Right renal cortex interstitium (tissue), 3 donors: ENCODE data around the gene PHOSPHO1. TPM values are rescaled to one million over a fixed set of nuclear protein-coding genes. Genes with fewer than 3 reads are reported as not detected.
"Not testable (repeated sequence)": the region's sequence is repeated elsewhere in the genome, so short reads cannot be mapped to it uniquely, and the experiment has no call there.

Experiments
- DNase-seq, 3 donors: peaks; one replicate each; pipeline ENCODE4 v3.0.0-alpha.2; 2013; ENCODE audit warnings: low read depth in 3 of 3, low spot score in 2 of 3
- polyA plus RNA-seq, 3 donors: library from polyadenylated mRNA; unstranded; fragments of 120-200 nt; gene quantifications; one replicate each; pipeline ENCODE4 v1.2.1, GENCODE V29; 2013; ENCODE audit not compliant: insufficient read length in 3 of 3

Gene PHOSPHO1
- polyA plus RNA-seq, 3 donors: 1.5 to 1.7 (median 1.7) TPM

GRCh38 chr17:49194297-49194607, 36.3 kb downstream of the PHOSPHO1 start:
- no peak for DNase-seq

GRCh38 chr17:49193513-49194296, 36.9 kb downstream of the PHOSPHO1 start:
- DNase-seq: peak; percentile 67 to 75 (median 74)

- DNase-seq: peak; percentile 80 to 86 (median 82)
These were observed 38.5 kb downstream of the PHOSPHO1 start for GRCh38 chr17:49191917-49192741.

GRCh38 chr17:49191409-49191916, 39.1 kb downstream of the PHOSPHO1 start:
- no peak for DNase-seq

- no peak for DNase-seq
These were observed 39.7 kb downstream of the PHOSPHO1 start for GRCh38 chr17:49190932-49191331.

- no peak for DNase-seq
These were observed 43.3 kb downstream of the PHOSPHO1 start for GRCh38 chr17:49187301-49187700.

- DNase-seq: not testable (repeated sequence)
These were observed 45.2 kb downstream of the PHOSPHO1 start for GRCh38 chr17:49185381-49185780.

- DNase-seq: not testable (repeated sequence)
These were observed 46.1 kb downstream of the PHOSPHO1 start for GRCh38 chr17:49184522-49184921.

GRCh38 chr17:49183801-49184200, 46.8 kb downstream of the PHOSPHO1 start:
- no peak for DNase-seq

- DNase-seq: no peak
These were observed 47.2 kb downstream of the PHOSPHO1 start for GRCh38 chr17:49183341-49183740.

GRCh38 chr17:49180998-49181635, 49.5 kb downstream of the PHOSPHO1 start:
- no peak for DNase-seq

- no peak for DNase-seq
These were observed 50.3 kb downstream of the PHOSPHO1 start for GRCh38 chr17:49180303-49180702.

- not testable (repeated sequence) for DNase-seq
These were observed 54.6 kb downstream of the PHOSPHO1 start for GRCh38 chr17:49175978-49176377.

Other genes with a start within 250 kb of the PHOSPHO1 start
- 10 to 100 TPM; 12.9 to 20.4 (median 18.2) TPM for gene IGF2BP1, start 233.4 kb downstream of the PHOSPHO1 start, polyA plus RNA-seq
- 1 to 10 TPM in 1 of 3 donors, under 1 TPM in 2; 0.50 to 1.9 (median 0.79) TPM for gene B4GALNT2, start 98.0 kb downstream of the PHOSPHO1 start, polyA plus RNA-seq
- gene GNGT2, start 20.2 kb downstream of the PHOSPHO1 start, polyA plus RNA-seq: 1 to 10 TPM; 1.1 to 2.2 (median 1.7) TPM
- gene ABI3, start 20.1 kb downstream of the PHOSPHO1 start, polyA plus RNA-seq: 1 to 10 TPM; 4.2 to 5.8 (median 4.7) TPM
- 10 to 100 TPM; 23.7 to 25.2 (median 25.1) TPM for gene ZNF652, start 131.5 kb upstream of the PHOSPHO1 start, polyA plus RNA-seq
- gene PHB1, start 184.1 kb upstream of the PHOSPHO1 start, polyA plus RNA-seq: 100 to 1,000 TPM; 262 to 291 (median 269) TPM